ENCODE data around the gene GFI1.

GFI1 gene

DNA sequence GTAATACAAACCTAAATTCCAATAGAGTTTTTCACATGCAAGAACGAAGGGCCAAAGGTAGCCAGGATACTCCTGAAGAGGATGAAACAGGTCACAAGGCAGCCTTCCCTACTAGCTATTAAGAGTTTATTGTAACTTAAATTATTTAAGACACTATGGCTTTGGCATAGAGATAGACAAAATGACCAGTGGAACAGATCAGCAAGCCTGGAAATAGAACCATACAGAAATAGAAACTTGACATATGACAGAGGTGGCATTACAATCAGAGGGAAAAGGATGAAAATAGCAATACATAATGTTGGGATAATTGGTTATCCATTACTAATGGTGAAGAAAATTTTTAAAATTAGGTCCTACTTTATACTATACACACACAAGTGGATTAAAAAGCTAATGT, 16.5 kb downstream of the GFI1 start:
- in situ Hi-C loops (cut with HindIII; ENCODE audit: low pct_unique_long_range_greater_than_20kb, low sequenced_read_pairs): no loop called here
- DNase-seq (ENCODE audit: low read depth in 1 of 2, low spot score in 1 of 2): no peak
- no peak for TF ChIP-seq JUND (IDR thresholded peaks at IDR 0.05; ENCODE audit: low read depth)

DNA sequence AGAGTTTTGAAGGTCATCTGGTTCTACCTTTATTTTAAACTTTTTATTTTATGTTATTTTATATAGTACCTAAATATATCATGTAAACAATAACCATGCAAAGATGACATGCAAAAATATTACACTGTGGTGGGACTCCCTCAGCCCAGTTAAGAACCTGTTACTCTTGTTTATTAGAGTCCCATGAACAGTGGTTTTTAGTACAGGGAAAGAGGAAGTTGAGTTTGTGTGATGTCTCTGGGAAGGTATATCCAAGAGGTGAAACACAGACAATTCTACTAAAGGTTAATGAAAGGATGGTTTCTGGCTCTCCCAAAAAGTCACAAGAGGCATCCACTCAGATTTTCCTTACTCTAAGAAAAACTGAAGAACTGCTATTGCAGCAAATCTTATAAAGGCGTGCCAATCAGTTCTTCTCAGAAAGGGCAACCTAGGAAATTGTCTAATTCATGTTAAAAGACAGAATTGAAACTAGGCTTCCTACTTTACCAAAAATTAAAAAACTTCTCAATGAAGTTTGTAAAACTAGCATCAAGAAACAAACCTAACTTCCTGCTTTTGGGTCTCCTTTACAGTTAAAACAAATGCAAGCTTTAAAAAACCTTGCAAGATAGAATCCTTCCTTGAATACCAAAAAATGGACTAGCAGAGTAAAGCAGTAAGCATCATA, 19.9 kb downstream of the GFI1 start:
- TF ChIP-seq JUND (IDR thresholded peaks at IDR 0.05; ENCODE audit: low read depth): no peak
- in situ Hi-C loops (cut with HindIII; ENCODE audit: low pct_unique_long_range_greater_than_20kb, low sequenced_read_pairs): no loop called here
- no peak for DNase-seq (ENCODE audit: low read depth in 1 of 2, low spot score in 1 of 2)

DNA sequence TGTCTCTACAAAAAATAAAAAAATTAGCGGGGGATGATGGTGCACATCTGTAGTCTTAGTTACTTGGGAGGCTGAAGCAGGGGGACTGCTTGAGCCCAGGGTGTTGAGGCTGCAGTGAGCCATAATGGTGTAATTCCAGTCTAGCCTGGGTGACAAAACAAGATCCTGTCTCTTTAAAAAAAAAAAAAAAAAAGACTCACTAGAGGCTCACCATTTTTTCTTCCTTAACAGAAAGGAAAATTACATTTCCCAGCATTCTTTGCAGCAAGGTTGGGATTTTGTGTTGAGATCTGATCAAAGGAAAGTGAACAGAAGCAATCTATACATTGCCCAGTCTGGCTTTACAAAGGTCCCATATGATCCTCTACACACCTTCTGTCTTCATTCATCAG, 21.5 kb downstream of the GFI1 start:
- TF ChIP-seq JUND (IDR thresholded peaks at IDR 0.05; ENCODE audit: low read depth): no peak
- no peak for DNase-seq (ENCODE audit: low read depth in 1 of 2, low spot score in 1 of 2)
- in situ Hi-C loops (cut with HindIII; ENCODE audit: low pct_unique_long_range_greater_than_20kb, low sequenced_read_pairs): no loop called here

DNA sequence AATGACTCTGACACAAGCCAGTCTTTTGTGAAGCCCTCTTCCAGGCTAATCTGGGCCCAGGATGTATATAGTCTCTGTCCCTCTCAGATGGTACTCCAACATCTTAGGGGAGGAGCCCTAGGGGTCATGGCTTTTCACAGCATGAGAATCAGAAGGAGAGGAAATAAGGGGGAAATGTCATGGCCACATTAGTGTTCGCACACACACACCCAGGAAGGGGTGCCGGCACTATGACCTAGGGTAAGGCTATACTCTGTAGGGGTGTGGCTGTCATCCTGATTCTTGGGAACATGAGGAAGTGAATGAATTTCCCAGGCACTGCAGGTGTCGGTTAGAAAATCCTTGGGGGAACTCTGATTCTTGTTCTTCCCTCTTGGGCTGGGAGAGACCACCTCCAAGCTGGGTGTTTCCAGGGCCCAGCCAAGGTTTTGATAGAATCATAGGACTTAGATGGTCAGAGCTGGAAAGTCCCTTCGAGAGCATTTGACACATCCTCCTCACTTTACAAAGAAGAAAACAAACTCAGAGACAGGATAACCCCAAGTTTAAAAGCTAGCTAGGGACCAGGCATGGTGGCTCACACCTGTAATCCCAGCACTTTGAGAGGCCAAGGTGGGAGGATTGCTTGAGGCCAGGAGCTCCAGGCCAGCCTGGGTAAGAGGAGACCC, 22.0 kb downstream of the GFI1 start:
- no peak for DNase-seq (ENCODE audit: low read depth in 1 of 2, low spot score in 1 of 2)
- TF ChIP-seq JUND (IDR thresholded peaks at IDR 0.05; ENCODE audit: low read depth): no peak
- in situ Hi-C loops (cut with HindIII; ENCODE audit: low pct_unique_long_range_greater_than_20kb, low sequenced_read_pairs): no loop called here

- DNase-seq (ENCODE audit: low read depth in 1 of 2, low spot score in 1 of 2): peak in 1 of 2 experiments; percentile 19
- no peak for TF ChIP-seq JUND (IDR thresholded peaks at IDR 0.05; ENCODE audit: low read depth)
- in situ Hi-C loops (cut with HindIII; ENCODE audit: low pct_unique_long_range_greater_than_20kb, low sequenced_read_pairs): no loop called here
These were observed 25.2 kb downstream of the GFI1 start for GRCh38 chr1:92461364-92462097.

DNA sequence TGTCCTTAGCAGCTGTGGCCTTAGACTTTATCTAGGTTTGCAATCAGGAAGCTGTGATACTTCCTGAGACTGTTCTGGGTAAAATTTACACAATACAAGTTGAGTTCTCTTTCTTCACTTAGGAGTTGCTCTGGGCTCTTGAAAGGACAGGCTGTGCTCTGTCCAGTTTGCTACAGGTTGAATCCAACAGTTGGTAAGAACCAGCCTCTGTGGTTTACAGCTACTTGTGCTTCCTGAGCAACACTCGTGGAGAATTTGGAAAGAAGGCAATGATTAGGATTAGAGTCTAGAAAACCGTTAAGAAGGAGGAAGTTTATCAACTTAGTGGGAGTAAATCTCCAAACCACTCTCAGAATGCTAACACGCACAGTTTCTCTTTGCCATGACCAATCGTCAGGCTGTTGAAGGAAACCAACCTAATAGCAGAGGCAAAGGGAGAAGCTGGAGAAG, 26.8 kb downstream of the GFI1 start:
- no peak for TF ChIP-seq JUND (IDR thresholded peaks at IDR 0.05; ENCODE audit: low read depth)
- DNase-seq (ENCODE audit: low read depth in 1 of 2, low spot score in 1 of 2): no peak
- in situ Hi-C loops (cut with HindIII; ENCODE audit: low pct_unique_long_range_greater_than_20kb, low sequenced_read_pairs): no loop called here

DNA sequence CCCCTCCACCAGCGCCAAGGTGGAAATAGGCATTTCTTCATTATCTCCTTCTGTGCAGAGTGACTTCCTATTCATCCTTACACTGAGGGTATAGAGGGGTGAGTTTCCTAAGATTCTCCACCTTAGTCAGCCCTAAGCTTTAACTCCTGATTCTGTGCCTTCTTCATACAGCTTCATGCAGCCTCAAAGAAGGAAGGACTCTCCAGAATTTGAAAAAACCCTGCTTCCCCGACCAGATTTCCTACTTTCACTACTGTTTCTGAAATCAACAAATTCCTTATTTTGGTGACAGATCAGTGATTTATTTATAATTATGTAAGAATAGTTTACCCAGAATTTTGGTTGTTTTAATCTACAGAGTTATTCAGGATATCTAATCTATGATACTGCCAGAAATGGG, 28.6 kb downstream of the GFI1 start:
- in situ Hi-C loops (cut with HindIII; ENCODE audit: low pct_unique_long_range_greater_than_20kb, low sequenced_read_pairs): no loop called here
- no peak for DNase-seq (ENCODE audit: low read depth in 1 of 2, low spot score in 1 of 2)
- TF ChIP-seq JUND (IDR thresholded peaks at IDR 0.05; ENCODE audit: low read depth): no peak

DNA sequence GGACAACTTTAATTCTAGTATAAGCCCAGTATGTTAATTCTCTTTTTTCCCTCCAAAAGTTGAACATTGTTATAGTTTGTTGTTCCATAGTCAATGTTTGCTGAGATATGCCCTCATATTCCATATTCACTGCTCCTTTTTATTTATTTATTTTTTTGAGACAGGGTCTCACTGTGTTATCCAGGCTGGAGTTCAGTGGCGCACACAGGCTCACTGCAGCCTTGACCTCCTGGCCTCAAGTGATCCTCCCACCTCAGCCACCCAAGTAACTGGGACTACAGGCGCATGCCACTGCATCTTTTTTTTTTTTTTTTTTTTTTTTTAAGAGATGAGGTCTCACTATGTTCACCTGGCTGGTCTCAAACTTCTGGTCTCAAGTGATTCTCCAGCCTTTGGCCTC, 38.7 kb downstream of the GFI1 start:
- TF ChIP-seq JUND (IDR thresholded peaks at IDR 0.05; ENCODE audit: low read depth): no peak
- no peak for DNase-seq (ENCODE audit: low read depth in 1 of 2, low spot score in 1 of 2)
- in situ Hi-C loops (cut with HindIII; ENCODE audit: low pct_unique_long_range_greater_than_20kb, low sequenced_read_pairs): no loop called here

DNA sequence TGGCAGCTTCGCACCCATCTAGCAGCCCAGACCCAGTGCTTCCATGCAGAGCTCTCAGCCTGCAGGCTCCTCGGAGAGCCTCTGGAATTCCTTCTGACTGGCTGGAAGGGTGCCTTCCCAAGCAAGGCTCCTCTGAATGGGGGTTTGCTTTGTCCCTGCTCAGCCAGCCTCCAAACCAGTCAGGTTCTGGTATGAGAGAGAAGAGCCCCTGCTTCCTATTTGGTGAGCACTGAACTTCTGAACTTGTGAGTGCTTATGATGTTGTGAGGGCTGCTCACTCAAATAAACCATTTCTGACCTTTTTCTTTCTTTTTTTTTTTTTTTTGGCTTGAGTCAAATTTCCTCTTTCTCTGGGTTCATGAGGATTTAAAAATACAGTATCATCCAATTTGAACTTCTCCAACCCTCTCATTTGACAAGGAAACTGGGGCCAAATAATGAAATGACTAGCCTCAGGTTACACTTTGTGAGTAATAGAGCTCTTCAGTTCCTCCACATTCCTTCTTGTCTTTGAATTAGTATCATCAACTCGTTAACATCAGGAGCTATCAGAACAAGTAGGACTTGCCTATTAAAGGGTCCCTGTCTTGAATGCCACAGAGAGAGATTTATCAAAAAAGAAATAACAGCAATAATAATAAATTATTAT, 39.6 kb downstream of the GFI1 start:
- no peak for DNase-seq (ENCODE audit: low read depth in 1 of 2, low spot score in 1 of 2)
- no peak for TF ChIP-seq JUND (IDR thresholded peaks at IDR 0.05; ENCODE audit: low read depth)
- in situ Hi-C loops (cut with HindIII; ENCODE audit: low pct_unique_long_range_greater_than_20kb, low sequenced_read_pairs): no loop called here

DNA sequence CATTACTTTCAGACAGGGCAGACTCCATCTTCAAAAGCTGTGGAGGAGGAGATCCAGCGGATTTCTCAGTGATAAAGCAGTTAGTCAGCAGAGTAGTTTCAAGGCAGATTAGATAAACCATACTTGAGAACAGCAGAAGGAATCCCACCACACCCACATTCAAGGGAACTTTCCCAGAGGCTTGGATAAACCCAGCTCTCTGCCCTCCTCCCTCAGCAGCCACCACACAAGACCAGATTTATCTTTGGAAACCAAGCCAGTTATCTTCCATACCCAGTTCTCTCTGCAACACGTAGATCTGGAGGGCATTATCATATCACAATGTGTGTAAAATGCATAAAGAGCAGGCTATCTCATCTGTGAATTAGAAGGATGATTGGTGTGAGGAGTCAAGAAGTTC, 40.2 kb downstream of the GFI1 start:
- DNase-seq (ENCODE audit: low read depth in 1 of 2, low spot score in 1 of 2): no peak
- TF ChIP-seq JUND (IDR thresholded peaks at IDR 0.05; ENCODE audit: low read depth): no peak
- in situ Hi-C loops (cut with HindIII; ENCODE audit: low pct_unique_long_range_greater_than_20kb, low sequenced_read_pairs): no loop called here

GRCh38 chr1:92445865-92446264, 40.9 kb downstream of the GFI1 start:
- in situ Hi-C loops (cut with HindIII; ENCODE audit: low pct_unique_long_range_greater_than_20kb, low sequenced_read_pairs): no loop called here
- DNase-seq (ENCODE audit: low read depth in 1 of 2, low spot score in 1 of 2): no peak
- no peak for TF ChIP-seq JUND (IDR thresholded peaks at IDR 0.05; ENCODE audit: low read depth)

DNA sequence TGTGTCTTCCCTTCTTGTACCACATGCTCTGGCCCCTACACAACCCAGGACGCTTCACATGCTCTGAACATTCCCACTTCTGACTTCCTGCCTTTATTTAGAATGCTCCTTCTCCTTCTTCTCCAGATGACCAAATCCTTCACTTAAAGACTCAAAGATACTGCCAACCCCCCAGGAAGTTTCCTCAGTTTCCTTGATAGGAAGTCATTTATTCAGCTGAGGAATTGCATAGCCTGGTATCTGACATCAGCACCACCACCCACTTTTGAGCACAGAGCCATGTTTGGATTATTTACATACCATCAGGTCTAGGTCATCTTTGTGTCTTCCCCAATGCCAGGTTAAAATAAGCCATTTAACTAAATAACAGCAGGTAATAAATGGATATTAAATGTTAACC, 42.4 kb downstream of the GFI1 start:
- no peak for DNase-seq (ENCODE audit: low read depth in 1 of 2, low spot score in 1 of 2)
- in situ Hi-C loops (cut with HindIII; ENCODE audit: low pct_unique_long_range_greater_than_20kb, low sequenced_read_pairs): no loop called here
- no peak for TF ChIP-seq JUND (IDR thresholded peaks at IDR 0.05; ENCODE audit: low read depth)

DNA sequence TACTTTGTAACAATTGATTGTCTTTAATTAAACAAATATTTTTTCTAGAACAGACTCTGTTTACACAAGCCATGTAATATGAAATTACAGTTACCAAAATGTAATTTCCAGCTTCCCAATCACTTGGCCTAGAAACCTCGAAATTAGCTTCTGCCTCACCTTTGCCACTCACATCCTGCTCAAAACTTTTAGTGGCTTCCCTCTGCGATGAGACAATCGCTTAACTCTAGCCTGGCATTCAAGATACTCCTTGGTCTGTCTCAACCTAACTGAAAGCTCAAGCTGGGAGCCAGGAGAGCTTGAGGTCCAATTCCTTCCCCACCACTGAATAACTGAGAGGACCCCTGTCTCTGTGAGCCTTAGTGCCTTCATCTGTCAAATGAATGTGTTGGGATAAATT, 42.8 kb downstream of the GFI1 start:
- DNase-seq (ENCODE audit: low read depth in 1 of 2, low spot score in 1 of 2): no peak
- TF ChIP-seq JUND (IDR thresholded peaks at IDR 0.05; ENCODE audit: low read depth): no peak
- in situ Hi-C loops (cut with HindIII; ENCODE audit: low pct_unique_long_range_greater_than_20kb, low sequenced_read_pairs): no loop called here
